Activated T-helper 2 cell treated with anti-CD3 and anti-CD28 coated beads, Interferon-gamma antibody, Interleukin-2, Interleukin-4, amounts not matched to agents 10 μg/mL and 5 μg/mL and 100 μg/mL, durations not matched to agents 14 hours and 24 hours and 36 hours (primary cell): ENCODE measurements around the gene TC2N. TPM values are rescaled to one million over a fixed set of nuclear protein-coding genes. Genes with fewer than 3 reads are reported as not detected.
A peak's percentile ranks its signal among the peaks of the same experiment; 100 is the strongest.
"Not testable (repeated sequence)": the region's sequence is repeated elsewhere in the genome, so short reads cannot be mapped to it uniquely, and the experiment has no call there.

ENCODE experiments used
- DNase-seq: peaks from one replicate; pipeline ENCODE4 v3.0.0; 2021; ENCODE audit warnings: low spot score
- H3K27ac Mint-ChIP-seq: one replicate; pipeline ENCODE4 v1.8.0; 2021; ENCODE audit warnings: mixed read lengths
- H3K27me3 Mint-ChIP-seq: one replicate; pipeline ENCODE4 v1.8.0; 2021; ENCODE audit warnings: low read depth, mixed read lengths
- H3K36me3 Mint-ChIP-seq: one replicate; pipeline ENCODE4 v1.8.0; 2021; ENCODE audit warnings: low read depth, mixed read lengths
- H3K4me1 Mint-ChIP-seq: one replicate; pipeline ENCODE4 v1.8.0; 2021; ENCODE audit warnings: low read depth, mixed read lengths
- H3K4me3 Mint-ChIP-seq: one replicate; pipeline ENCODE4 v1.8.0; 2021; ENCODE audit warnings: low read depth, mild to moderate bottlenecking, moderate library complexity, mixed read lengths
- H3K9me3 Mint-ChIP-seq: one replicate; pipeline ENCODE4 v1.8.0; 2021; ENCODE audit warnings: mixed read lengths
- intact Hi-C: fragments of 100-400 bp; cut with micrococcal nuclease; formaldehyde crosslinking; loops from one replicate; pipeline ENCODE4 v1.15.1; 2023
- total RNA-seq: library from RNA; stranded (reverse); gene quantifications from 2 replicates; pipeline ENCODE4 v1.2.3, GENCODE V29; 2022

Gene TC2N
- total RNA-seq, 1 donor from 2014 or later, result 19.9 TPM

- Mint-ChIP-seq H3K9me3 (no peaks in the 10 kb centered on the region), H3K27ac (peak overlapping the region; percentile 79), H3K27me3 (no peaks in the 10 kb centered on the region), H3K4me3 (peak overlapping the region; percentile 7), H3K36me3 (peaks cover 68% of the 10 kb centered on the region), H3K4me1 (peaks cover 69% of the 10 kb centered on the region)
- intact Hi-C loops, result no loop called here
- DNase-seq, result no peak
These were observed 8.6 kb downstream of the TC2N start for GRCh38 chr14:91858536-91859275.

- no peak for DNase-seq
- Mint-ChIP-seq H3K9me3 (no peaks in the 10 kb centered on the region), H3K4me1 (peaks cover 58% of the 10 kb centered on the region), H3K36me3 (peaks cover 64% of the 10 kb centered on the region), H3K27ac (no peak overlapping the region), H3K4me3 (no peak overlapping the region), H3K27me3 (no peaks in the 10 kb centered on the region)
- intact Hi-C loops, result no loop called here
These were observed 9.7 kb downstream of the TC2N start for GRCh38 chr14:91857614-91858013.

GRCh38 chr14:91854327-91854934, 12.9 kb downstream of the TC2N start:
- no peak for DNase-seq
- peaks cover 34% of the 10 kb centered on the region for H3K4me1 Mint-ChIP-seq
- H3K36me3 Mint-ChIP-seq, result peaks cover 75% of the 10 kb centered on the region
- H3K27ac Mint-ChIP-seq, result no peak overlapping the region
- intact Hi-C loops, result no loop called here
- H3K4me3 Mint-ChIP-seq, result no peak overlapping the region
- H3K27me3 Mint-ChIP-seq, result no peaks in the 10 kb centered on the region
- H3K9me3 Mint-ChIP-seq, result no peaks in the 10 kb centered on the region

- no peak overlapping the region for H3K27ac Mint-ChIP-seq
- peaks cover 74% of the 10 kb centered on the region for H3K36me3 Mint-ChIP-seq
- no peaks in the 10 kb centered on the region for H3K9me3 Mint-ChIP-seq
- H3K4me1 Mint-ChIP-seq, result peaks cover 24% of the 10 kb centered on the region
- H3K27me3 Mint-ChIP-seq, result no peaks in the 10 kb centered on the region
- DNase-seq, result no peak
- H3K4me3 Mint-ChIP-seq, result no peak overlapping the region
- intact Hi-C loops, result no loop called here
These were observed 15.8 kb downstream of the TC2N start for GRCh38 chr14:91851563-91851962.

- intact Hi-C loops, result no loop called here
- Mint-ChIP-seq H3K27ac (no peak overlapping the region), H3K36me3 (peaks cover 69% of the 10 kb centered on the region)
These were observed 18.8 kb downstream of the TC2N start for GRCh38 chr14:91848504-91849001.

GRCh38 chr14:91847693-91848092, 19.6 kb downstream of the TC2N start:
- intact Hi-C loops, result no loop called here

More at GRCh38 chr14:91848504-91849001, 18.8 kb downstream of the TC2N start:
- Mint-ChIP-seq H3K4me3 (no peak overlapping the region), H3K27me3 (no peaks in the 10 kb centered on the region), H3K4me1 (peaks cover 5% of the 10 kb centered on the region), H3K9me3 (no peaks in the 10 kb centered on the region)
- no peak for DNase-seq

GRCh38 chr14:91845652-91846051, 21.7 kb downstream of the TC2N start:
- Mint-ChIP-seq H3K27me3 (no peaks in the 10 kb centered on the region), H3K4me1 (peaks cover 12% of the 10 kb centered on the region), H3K4me3 (no peak overlapping the region), H3K36me3 (peaks cover 72% of the 10 kb centered on the region), H3K27ac (no peak overlapping the region), H3K9me3 (no peaks in the 10 kb centered on the region)
- no peak for DNase-seq
- intact Hi-C loops, result no loop called here

More at GRCh38 chr14:91847693-91848092, 19.6 kb downstream of the TC2N start:
- peaks cover 70% of the 10 kb centered on the region for H3K36me3 Mint-ChIP-seq
- no peak overlapping the region for H3K27ac Mint-ChIP-seq
- DNase-seq, result no peak
- H3K4me1 Mint-ChIP-seq, result peaks cover 5% of the 10 kb centered on the region
- no peaks in the 10 kb centered on the region for H3K9me3 Mint-ChIP-seq
- H3K4me3 Mint-ChIP-seq, result no peak overlapping the region
- H3K27me3 Mint-ChIP-seq, result no peaks in the 10 kb centered on the region

GRCh38 chr14:91845056-91845455, 22.3 kb downstream of the TC2N start:
- H3K27me3 Mint-ChIP-seq, H3K4me3 Mint-ChIP-seq, intact Hi-C loops, H3K27ac Mint-ChIP-seq, H3K9me3 Mint-ChIP-seq, DNase-seq: not testable (repeated sequence)
- peaks cover 72% of the 10 kb centered on the region for H3K36me3 Mint-ChIP-seq
- peaks cover 14% of the 10 kb centered on the region for H3K4me1 Mint-ChIP-seq

- no peak overlapping the region for H3K27ac Mint-ChIP-seq
- no peak overlapping the region for H3K4me3 Mint-ChIP-seq
- intact Hi-C loops, result no loop called here
- peaks cover 14% of the 10 kb centered on the region for H3K4me1 Mint-ChIP-seq
- peaks cover 73% of the 10 kb centered on the region for H3K36me3 Mint-ChIP-seq
- no peaks in the 10 kb centered on the region for H3K27me3 Mint-ChIP-seq
- no peak for DNase-seq
- no peaks in the 10 kb centered on the region for H3K9me3 Mint-ChIP-seq
These were observed 23.3 kb downstream of the TC2N start for GRCh38 chr14:91844029-91844428.

- no peaks in the 10 kb centered on the region for H3K9me3 Mint-ChIP-seq
- DNase-seq, result no peak
These were observed 23.9 kb downstream of the TC2N start for GRCh38 chr14:91843437-91843836.

GRCh38 chr14:91841065-91841464, 26.3 kb downstream of the TC2N start:
- intact Hi-C loops, result no loop called here
- H3K4me1 Mint-ChIP-seq, result peaks cover 27% of the 10 kb centered on the region
- peaks cover 73% of the 10 kb centered on the region for H3K36me3 Mint-ChIP-seq
- H3K9me3 Mint-ChIP-seq, result no peaks in the 10 kb centered on the region
- DNase-seq, result no peak
- H3K4me3 Mint-ChIP-seq, result no peak overlapping the region
- H3K27ac Mint-ChIP-seq, result no peak overlapping the region
- peaks cover 2% of the 10 kb centered on the region for H3K27me3 Mint-ChIP-seq

More at GRCh38 chr14:91843437-91843836, 23.9 kb downstream of the TC2N start:
- no peak overlapping the region for H3K27ac Mint-ChIP-seq
- peaks cover 73% of the 10 kb centered on the region for H3K36me3 Mint-ChIP-seq
- intact Hi-C loops, result no loop called here
- H3K27me3 Mint-ChIP-seq, result no peaks in the 10 kb centered on the region
- H3K4me1 Mint-ChIP-seq, result peaks cover 14% of the 10 kb centered on the region
- no peak overlapping the region for H3K4me3 Mint-ChIP-seq

- peaks cover 35% of the 10 kb centered on the region for H3K4me1 Mint-ChIP-seq
These were observed 27.6 kb downstream of the TC2N start for GRCh38 chr14:91839749-91840148.

GRCh38 chr14:91837076-91837475, 30.3 kb downstream of the TC2N start:
- H3K4me3 Mint-ChIP-seq, result peak overlapping the region; percentile 91
- intact Hi-C loops, result loop anchor here (5.0 to 10.0 kb wide), 2 partner anchors 35 to 322 kb away; partner anchors contain the start of gene PPP4R3A
- H3K27ac Mint-ChIP-seq, result no peak overlapping the region
- H3K36me3 Mint-ChIP-seq, result peaks cover 64% of the 10 kb centered on the region
- H3K4me1 Mint-ChIP-seq, result peaks cover 46% of the 10 kb centered on the region
- peaks cover 10% of the 10 kb centered on the region for H3K27me3 Mint-ChIP-seq
- DNase-seq, result no peak
- H3K9me3 Mint-ChIP-seq, result no peaks in the 10 kb centered on the region

More at GRCh38 chr14:91839749-91840148, 27.6 kb downstream of the TC2N start:
- no peak overlapping the region for H3K27ac Mint-ChIP-seq
- intact Hi-C loops, result loop anchor here (5.0 to 10.0 kb wide), 2 partner anchors 33 to 325 kb away; partner anchors contain the start of gene PPP4R3A
- no peak overlapping the region for H3K4me3 Mint-ChIP-seq
- DNase-seq, result no peak
- peaks cover 70% of the 10 kb centered on the region for H3K36me3 Mint-ChIP-seq
- no peaks in the 10 kb centered on the region for H3K9me3 Mint-ChIP-seq
- H3K27me3 Mint-ChIP-seq, result peaks cover 3% of the 10 kb centered on the region
